KMS-11 (cell line): ENCODE measurements around the gene ZMIZ2.

Experiments used
- H2AFZ ChIP-seq: fragments of 200-600 bp; sonication (generic); 2 replicates; pipeline ENCODE4 v1.6.1; 2016; ENCODE audit warnings: antibody characterized with exemption, mixed run types, low read depth
- H3K27ac ChIP-seq: fragments of 200-600 bp; sonication (generic); 2 replicates; pipeline ENCODE4 v1.6.1; 2016; ENCODE audit warnings: mild to moderate bottlenecking, mixed run types
- H3K27me3 ChIP-seq: fragments of 200-600 bp; sonication (generic); 2 replicates; pipeline ENCODE4 v1.6.1; 2017; ENCODE audit warnings: mild to moderate bottlenecking, low read depth, mixed run types, moderate library complexity; ENCODE audit not compliant: insufficient read depth
- H3K36me3 ChIP-seq: fragments of 200-600 bp; sonication (generic); 2 replicates; pipeline ENCODE4 v1.6.1; 2017; ENCODE audit warnings: mild to moderate bottlenecking, mixed run types; ENCODE audit not compliant: insufficient read depth
- H3K4me1 ChIP-seq: fragments of 200-600 bp; sonication (generic); 2 replicates; pipeline ENCODE4 v1.6.1; 2016; ENCODE audit warnings: mild to moderate bottlenecking, low read depth, mixed run types; ENCODE audit not compliant: poor library complexity, severe bottlenecking
- H3K4me2 ChIP-seq: fragments of 200-600 bp; sonication (generic); 2 replicates; pipeline ENCODE4 v1.7.0; 2016; ENCODE audit warnings: mild to moderate bottlenecking, mixed run types
- H3K4me3 ChIP-seq: fragments of 200-600 bp; sonication (generic); IDR thresholded peaks from 2 replicates; pipeline ENCODE4 v1.6.1; 2017; ENCODE audit warnings: low read depth, low read length, mixed read lengths; ENCODE audit not compliant: insufficient read depth
- H3K79me2 ChIP-seq: fragments of 200-600 bp; sonication (generic); 2 replicates; pipeline ENCODE4 v1.6.1; 2016; ENCODE audit warnings: low read depth, mixed run types; ENCODE audit not compliant: insufficient read depth
- H3K9ac ChIP-seq: fragments of 200-600 bp; sonication (generic); 2 replicates; pipeline ENCODE4 v1.6.1; 2016; ENCODE audit warnings: mild to moderate bottlenecking, mixed run types
- H4K20me1 ChIP-seq: fragments of 200-600 bp; sonication (generic); 2 replicates; pipeline ENCODE4 v1.6.1; 2016; ENCODE audit warnings: mild to moderate bottlenecking, mixed run types; ENCODE audit not compliant: insufficient read depth
- CTCF ChIP-seq: fragments of 200-600 bp; sonication (generic); conservative IDR thresholded peaks from 2 replicates; pipeline ENCODE4 v1.6.1; 2017; ENCODE audit warnings: low read depth, mild to moderate bottlenecking, antibody characterized with exemption, low read length, moderate library complexity, mixed read lengths

The ZMIZ2 gene

GRCh38 chr7:44705434-44705833 lies 43.2 kb upstream of the ZMIZ2 start:
- no peak overlapping the region for H3K27ac ChIP-seq
- H3K4me2 ChIP-seq, result no peak overlapping the region
- TF ChIP-seq CTCF, result no peak
- H3K9ac ChIP-seq, result no peak overlapping the region
- no peaks in the 10 kb centered on the region for H3K36me3 ChIP-seq
- H3K4me1 ChIP-seq, result no peaks in the 10 kb centered on the region
- no peak overlapping the region for H3K4me3 ChIP-seq
- no peaks in the 10 kb centered on the region for H3K27me3 ChIP-seq
- H4K20me1 ChIP-seq, result no peaks in the 10 kb centered on the region
- H3K79me2 ChIP-seq, result no peaks in the 10 kb centered on the region
- no peak overlapping the region for H2AFZ ChIP-seq

GRCh38 chr7:44706788-44707557 lies 41.7 kb upstream of the ZMIZ2 start:
- Histone ChIP-seq H3K36me3 (no peaks in the 10 kb centered on the region), H3K4me1 (no peaks in the 10 kb centered on the region)

GRCh38 chr7:44707558-44708230 lies 41.0 kb upstream of the ZMIZ2 start:
- H3K79me2 ChIP-seq, result no peaks in the 10 kb centered on the region
- no peaks in the 10 kb centered on the region for H3K36me3 ChIP-seq
- no peak overlapping the region for H2AFZ ChIP-seq
- no peak overlapping the region for H3K9ac ChIP-seq
- TF ChIP-seq CTCF, result no peak
- H3K27me3 ChIP-seq, result no peaks in the 10 kb centered on the region
- H3K4me2 ChIP-seq, result no peak overlapping the region
- no peak overlapping the region for H3K27ac ChIP-seq
- H3K4me1 ChIP-seq, result no peaks in the 10 kb centered on the region
- H4K20me1 ChIP-seq, result no peaks in the 10 kb centered on the region
- H3K4me3 ChIP-seq, result no peak overlapping the region

More at GRCh38 chr7:44706788-44707557, 41.7 kb upstream of the ZMIZ2 start:
- Histone ChIP-seq H3K9ac (no peak overlapping the region), H3K27me3 (no peaks in the 10 kb centered on the region), H4K20me1 (no peaks in the 10 kb centered on the region), H3K27ac (no peak overlapping the region), H2AFZ (no peak overlapping the region), H3K4me3 (no peak overlapping the region), H3K4me2 (no peak overlapping the region), H3K79me2 (no peaks in the 10 kb centered on the region)
- no peak for TF ChIP-seq CTCF

- Histone ChIP-seq H3K4me3 (no peak overlapping the region), H4K20me1 (no peaks in the 10 kb centered on the region), H3K4me2 (no peak overlapping the region), H3K4me1 (no peaks in the 10 kb centered on the region), H3K79me2 (no peaks in the 10 kb centered on the region), H3K9ac (no peak overlapping the region), H2AFZ (no peak overlapping the region), H3K27ac (no peak overlapping the region), H3K27me3 (no peaks in the 10 kb centered on the region), H3K36me3 (no peaks in the 10 kb centered on the region)
- TF ChIP-seq CTCF, result no peak
Observed at GRCh38 chr7:44709011-44709915, 39.4 kb upstream of the ZMIZ2 start.
